Measurements from ENCODE around the gene EXOC6B.

- no peak for TF ChIP-seq EP300 (IDR thresholded peaks at IDR 0.05)
- TF ChIP-seq CTCF (IDR thresholded peaks at IDR 0.05) = no peak
- TF ChIP-seq POLR2AphosphoS5 (IDR thresholded peaks at IDR 0.05) = no peak
Observed at GRCh38 chr2:72803626-72804320, 22.1 kb downstream of the EXOC6B start.

All from stomach (tissue), 4 donors.